Prostate gland (tissue), 2 donors: ENCODE results near the gene TSHZ2. TPM values are rescaled to one million over a fixed set of nuclear protein-coding genes. Genes with fewer than 3 reads are reported as not detected.

Source experiments
- DNase-seq: peaks from one replicate; pipeline ENCODE4 v3.0.0-alpha.2; 2019; ENCODE audit warnings: low spot score
- H3K27ac ChIP-seq, 2 donors: fragments of 200-600 bp; sonication (generic); 2 replicates each; pipeline ENCODE4 v1.5.1; 2017 to 2019
- H3K27me3 ChIP-seq: fragments of 200-600 bp; sonication (generic); replicated peaks from 2 replicates; pipeline ENCODE4 v1.5.1; 2019; ENCODE audit not compliant: insufficient read depth
- H3K36me3 ChIP-seq, 2 donors: fragments of 200-600 bp; sonication (generic); 1 replicate in 1 of 2; 2 replicates in 1 of 2; pipeline versions ENCODE4 v1.5.1 to v1.8.1; 2017 to 2019
- H3K4me1 ChIP-seq: fragments of 200-600 bp; sonication (generic); replicated peaks from 2 replicates; pipeline ENCODE4 v1.5.1; 2019
- H3K4me3 ChIP-seq, 2 donors: fragments of 200-600 bp; sonication (generic); 2 replicates each; pipeline ENCODE4 v1.5.1; 2017 to 2019
- H3K9me3 ChIP-seq: fragments of 200-600 bp; sonication (generic); 2 replicates; pipeline ENCODE4 v1.5.1; 2017
- POLR2A ChIP-seq: fragments of 450-650 bp; IDR thresholded peaks from one replicate; pipeline ENCODE4 v1.6.1; 2016; ENCODE audit warnings: antibody characterized with exemption, mild to moderate bottlenecking
- POLR2AphosphoS5 ChIP-seq: sonication (generic); formaldehyde crosslinking; IDR thresholded peaks from one replicate; pipeline ENCODE4 v1.6.1; 2017; ENCODE audit warnings: antibody characterized with exemption
- WGBS: methylation state at CpG from one replicate; pipeline ENCODE4 v1.1.5; 2018; 5-methylcytosine and 5-hydroxymethylcytosine counted together
- intact Hi-C: fragments of 100-400 bp; cut with DNase I; formaldehyde crosslinking; loops from one replicate; pipeline ENCODE4 v1.14.2; 2022
- total RNA-seq, 2 donors: library from RNA; depleted of rRNA; stranded (reverse); fragments of >200 nt; gene quantifications; one replicate each; pipeline ENCODE4 v1.1.0, GENCODE V29; 2016
- TF ChIP-seq, protein P1 (sequence below), 4 experiments: fragments of 200-600 bp in 2 of 4; fragments of 450-650 bp in 2 of 4; sonication (generic) in 2 of 4; IDR thresholded peaks; 1 replicate in 3 of 4; 2 replicates in 1 of 4; pipeline ENCODE4 v1.5.1; 2016 to 2019; ENCODE audit warnings: antibody characterized with exemption in 4 of 4, mild to moderate bottlenecking in 2 of 4, moderate library complexity in 2 of 4

The TSHZ2 gene
- total RNA-seq, 2 donors from 2014 or later: 9.8 to 35.1 TPM

DNA sequence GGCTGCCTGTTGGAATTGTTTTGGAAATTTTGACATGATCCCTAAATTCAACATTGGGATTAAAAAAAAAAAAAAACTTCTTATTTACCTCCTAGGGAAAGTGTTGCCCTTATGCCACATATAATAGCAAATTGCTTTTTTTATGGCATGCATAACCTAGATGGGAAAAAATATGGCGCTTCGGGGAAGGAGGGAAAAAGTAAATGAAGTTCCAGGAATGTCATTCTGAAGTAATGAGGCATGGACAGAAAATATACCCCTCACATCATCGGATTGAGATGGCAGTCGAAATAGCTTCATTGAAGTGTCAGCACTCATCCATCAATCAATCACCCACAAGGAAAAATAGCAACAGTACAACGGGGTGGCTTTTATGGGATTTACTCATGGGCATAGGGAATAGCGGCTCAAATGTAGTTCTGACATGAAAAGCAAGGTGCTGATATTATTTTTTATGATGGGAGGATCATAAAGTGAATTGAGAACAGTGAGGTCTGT, 516.7 kb downstream of the TSHZ2 start:
- no peak for DNase-seq
- 75% methylated on average over 6 of the region's 6 CpGs for whole genome bisulfite sequencing
- intact Hi-C loops: no loop called here

DNA sequence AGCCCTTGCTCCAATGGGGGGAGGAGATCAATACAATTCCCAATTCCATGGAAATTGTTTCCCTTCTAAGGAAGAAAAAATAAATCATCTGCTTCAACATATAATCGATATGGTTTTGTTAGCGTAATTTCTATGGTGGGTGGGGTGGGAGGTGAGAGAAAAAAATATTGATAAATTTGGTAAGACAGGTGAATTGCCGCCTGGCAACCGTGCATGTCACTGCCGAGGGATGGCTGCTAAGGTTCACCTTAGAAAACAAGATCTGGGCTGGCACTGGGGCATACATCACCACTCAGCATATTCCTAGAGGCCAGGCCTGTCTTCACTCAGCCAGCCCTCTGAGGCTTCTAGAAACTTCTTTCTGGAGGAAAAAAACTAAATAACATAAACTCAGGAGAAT, 517.4 kb downstream of the TSHZ2 start:
- Histone ChIP-seq H3K4me1 (no peaks in the 10 kb centered on the region), H3K36me3 (no peaks in the 10 kb centered on the region), H3K27ac (no peak overlapping the region), H3K27me3 (no peaks in the 10 kb centered on the region), H3K9me3 (no peaks in the 10 kb centered on the region), H3K4me3 (no peak overlapping the region)
- 95% methylated on average over 5 of the region's 5 CpGs for WGBS
- TF ChIP-seq POLR2A: no peak
- TF ChIP-seq POLR2AphosphoS5: no peak
- TF ChIP-seq, protein P1, sequence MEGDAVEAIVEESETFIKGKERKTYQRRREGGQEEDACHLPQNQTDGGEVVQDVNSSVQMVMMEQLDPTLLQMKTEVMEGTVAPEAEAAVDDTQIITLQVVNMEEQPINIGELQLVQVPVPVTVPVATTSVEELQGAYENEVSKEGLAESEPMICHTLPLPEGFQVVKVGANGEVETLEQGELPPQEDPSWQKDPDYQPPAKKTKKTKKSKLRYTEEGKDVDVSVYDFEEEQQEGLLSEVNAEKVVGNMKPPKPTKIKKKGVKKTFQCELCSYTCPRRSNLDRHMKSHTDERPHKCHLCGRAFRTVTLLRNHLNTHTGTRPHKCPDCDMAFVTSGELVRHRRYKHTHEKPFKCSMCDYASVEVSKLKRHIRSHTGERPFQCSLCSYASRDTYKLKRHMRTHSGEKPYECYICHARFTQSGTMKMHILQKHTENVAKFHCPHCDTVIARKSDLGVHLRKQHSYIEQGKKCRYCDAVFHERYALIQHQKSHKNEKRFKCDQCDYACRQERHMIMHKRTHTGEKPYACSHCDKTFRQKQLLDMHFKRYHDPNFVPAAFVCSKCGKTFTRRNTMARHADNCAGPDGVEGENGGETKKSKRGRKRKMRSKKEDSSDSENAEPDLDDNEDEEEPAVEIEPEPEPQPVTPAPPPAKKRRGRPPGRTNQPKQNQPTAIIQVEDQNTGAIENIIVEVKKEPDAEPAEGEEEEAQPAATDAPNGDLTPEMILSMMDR (IDR thresholded peaks at IDR 0.05): no peak
- intact Hi-C loops: no loop called here
- no peak for DNase-seq

More for the DNA sequence above, 516.7 kb downstream of the TSHZ2 start:
- Histone ChIP-seq H3K9me3 (no peaks in the 10 kb centered on the region), H3K27me3 (no peaks in the 10 kb centered on the region), H3K27ac (no peak overlapping the region), H3K4me3 (no peak overlapping the region), H3K4me1 (no peaks in the 10 kb centered on the region), H3K36me3 (no peaks in the 10 kb centered on the region)
- TF ChIP-seq POLR2AphosphoS5: no peak
- no peak for TF ChIP-seq POLR2A
- TF ChIP-seq, protein P1 (IDR thresholded peaks at IDR 0.05): no peak

DNA sequence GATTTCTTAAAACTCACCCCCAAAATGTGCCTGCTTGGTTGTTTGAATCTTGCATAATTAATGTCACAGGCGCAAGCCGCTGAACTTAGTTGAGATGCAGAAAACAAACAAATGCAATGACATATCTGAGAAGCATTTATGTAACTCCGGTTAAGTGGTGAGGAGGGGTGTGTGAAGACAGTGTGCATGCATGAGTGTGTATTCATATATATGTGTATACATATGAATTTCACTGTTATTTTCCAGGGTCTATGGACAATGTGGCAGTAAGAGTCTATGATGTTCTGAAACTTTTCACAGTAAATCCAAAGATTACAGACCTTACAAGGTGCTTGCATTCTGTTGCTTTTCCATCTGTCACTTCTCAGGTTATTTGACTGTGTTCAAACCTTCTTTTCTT, 518.5 kb downstream of the TSHZ2 start:
- H3K4me3 ChIP-seq: no peak overlapping the region
- H3K4me1 ChIP-seq: no peaks in the 10 kb centered on the region
- H3K9me3 ChIP-seq: no peaks in the 10 kb centered on the region
- DNase-seq: no peak
- WGBS: 88% methylated on average over 3 of the region's 3 CpGs
- TF ChIP-seq, protein P1 (IDR thresholded peaks at IDR 0.05): no peak
- TF ChIP-seq POLR2A (no peak), POLR2AphosphoS5 (no peak)
- intact Hi-C loops: no loop called here
- H3K36me3 ChIP-seq: no peaks in the 10 kb centered on the region
- H3K27ac ChIP-seq: no peak overlapping the region
- H3K27me3 ChIP-seq: no peaks in the 10 kb centered on the region

DNA sequence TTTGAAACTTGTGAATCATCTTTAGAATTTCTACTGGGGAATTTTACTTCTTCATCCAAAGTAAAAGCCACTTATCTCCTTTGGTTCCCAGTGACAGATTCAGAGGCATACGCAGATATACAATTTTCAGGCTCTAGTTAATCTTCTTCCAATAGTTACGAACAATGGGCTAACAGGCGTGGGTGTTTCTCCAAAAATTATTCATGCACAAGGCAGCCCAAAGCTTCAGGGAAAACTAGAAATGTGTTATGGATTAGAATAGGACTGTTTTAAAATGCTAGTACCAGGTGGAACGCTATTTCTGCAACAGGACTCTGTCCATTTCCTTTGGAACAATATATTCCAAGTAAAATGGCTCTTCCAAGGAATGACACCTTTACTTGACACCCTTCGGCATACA, 519.3 kb downstream of the TSHZ2 start:
- WGBS: 94% methylated on average over 5 of the region's 5 CpGs
- DNase-seq: no peak
- Histone ChIP-seq H3K27me3 (no peaks in the 10 kb centered on the region), H3K4me1 (no peaks in the 10 kb centered on the region), H3K4me3 (no peak overlapping the region), H3K9me3 (no peaks in the 10 kb centered on the region), H3K36me3 (no peaks in the 10 kb centered on the region), H3K27ac (no peak overlapping the region)
- intact Hi-C loops: no loop called here
- TF ChIP-seq POLR2A: no peak
- TF ChIP-seq, protein P1 (IDR thresholded peaks at IDR 0.05): no peak
- no peak for TF ChIP-seq POLR2AphosphoS5

DNA sequence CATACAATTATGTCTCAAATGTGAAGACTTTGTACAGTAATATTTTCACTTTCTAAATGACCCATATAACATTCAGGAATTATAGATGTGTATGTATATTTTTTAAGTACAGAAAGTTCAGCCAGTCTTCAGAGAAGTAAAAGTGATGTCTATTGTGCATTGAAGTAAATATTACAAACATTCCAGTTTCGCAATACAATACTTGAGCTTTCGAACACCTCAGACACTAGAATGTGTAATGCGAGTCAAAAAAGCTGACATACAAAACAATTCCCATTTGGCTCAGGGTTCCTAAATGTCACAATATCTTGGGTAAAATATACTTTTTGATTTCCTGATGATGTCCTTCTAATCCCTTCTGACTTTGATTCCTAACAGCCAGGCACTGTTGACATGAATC, 520.1 kb downstream of the TSHZ2 start:
- Histone ChIP-seq H3K27ac (no peak overlapping the region), H3K27me3 (no peaks in the 10 kb centered on the region), H3K4me1 (no peaks in the 10 kb centered on the region), H3K9me3 (no peaks in the 10 kb centered on the region), H3K36me3 (no peaks in the 10 kb centered on the region), H3K4me3 (no peak overlapping the region)
- intact Hi-C loops: no loop called here
- DNase-seq: no peak
- no peak for TF ChIP-seq POLR2AphosphoS5
- TF ChIP-seq POLR2A: no peak
- TF ChIP-seq, protein P1 (IDR thresholded peaks at IDR 0.05): no peak
- WGBS: 78% methylated on average over 3 of the region's 3 CpGs
